HepG2 (cell line): ENCODE results near the gene PLCB1.

ENCODE experiments used
- CTCF ChIP-seq: sonication (generic); formaldehyde crosslinking; IDR thresholded peaks from 2 replicates; pipeline ENCODE4 v1.5.0; 2020; ENCODE audit warnings: mild to moderate bottlenecking, missing genetic modification reagents, moderate library complexity
- EP300 ChIP-seq, 3 experiments: sonication (generic) in 1 of 3; formaldehyde crosslinking in 1 of 3; IDR thresholded peaks; 2 replicates each; pipeline versions ENCODE4 v1.5.1 to v1.6.1; 2011 to 2020; ENCODE audit warnings: low read depth in 2 of 3, low read length in 2 of 3, borderline replicate concordance in 1 of 3, improper control_type of control experiment in 1 of 3, mild to moderate bottlenecking in 1 of 3, missing genetic modification reagents in 1 of 3, moderate library complexity in 1 of 3
- GABPA ChIP-seq, 2 experiments: IDR thresholded peaks; 2 replicates each; pipeline ENCODE4 v1.6.1; 2011 to 2016; ENCODE audit warnings: low read depth in 2 of 2, low read length in 1 of 2, missing biosample characterization in 1 of 2, missing genetic modification characterization in 1 of 2
- MXI1 ChIP-seq: IDR thresholded peaks from 3 replicates; pipeline ENCODE4 v1.6.1; 2012; ENCODE audit warnings: low read depth, low read length, inconsistent platforms, borderline replicate concordance
- PHF20 ChIP-seq: sonication (generic); formaldehyde crosslinking; IDR thresholded peaks from 2 replicates; pipeline ENCODE4 v1.5.0; 2020; ENCODE audit warnings: mild to moderate bottlenecking, missing genetic modification reagents
- POLR2A ChIP-seq, 2 experiments: IDR thresholded peaks; 2 replicates each; pipeline ENCODE4 v1.6.1; 2011; ENCODE audit warnings: low read depth in 2 of 2, low read length in 2 of 2, mild to moderate bottlenecking in 1 of 2, moderate library complexity in 1 of 2; ENCODE audit not compliant: insufficient read depth in 1 of 2
- PRDM15 ChIP-seq: sonication (generic); formaldehyde crosslinking; IDR thresholded peaks from 2 replicates; pipeline ENCODE4 v1.4.0; 2020; ENCODE audit warnings: missing genetic modification reagents
- SP2 ChIP-seq: sonication (generic); formaldehyde crosslinking; IDR thresholded peaks from 2 replicates; pipeline ENCODE4 v1.5.1; 2020; ENCODE audit warnings: mild to moderate bottlenecking, missing genetic modification reagents
- ZKSCAN8 ChIP-seq: IDR thresholded peaks from 2 replicates; pipeline ENCODE4 v1.6.1; 2016; ENCODE audit warnings: borderline replicate concordance, missing genetic modification reagents, missing compliant biosample characterization
- ZNF383 ChIP-seq: sonication (generic); formaldehyde crosslinking; IDR thresholded peaks from 2 replicates; pipeline ENCODE4 v1.4.0; 2020; ENCODE audit warnings: missing genetic modification reagents, mild to moderate bottlenecking, borderline replicate concordance

GRCh38 chr20:8858181-8858787 is 726.2 kb downstream of the PLCB1 start:
- TF ChIP-seq PRDM15 (CRISPR knock-in tag) (no peak), PHF20 (CRISPR knock-in tag) (no peak), CTCF (CRISPR knock-in tag) (no peak), MXI1 (no peak), POLR2A (IDR thresholded peaks at IDR 0.05; ENCODE audit: insufficient read depth in 1 of 2, low read depth in 2 of 2, low read length in 2 of 2) (no peak), EP300 (IDR thresholded peaks at IDR 0.05; ENCODE audit: low read depth in 2 of 2, low read length in 2 of 2) (peak in 1 of 2 experiments; percentile 41; a peak in 1 of 4 replicates), EP300 (CRISPR knock-in tag; IDR thresholded peaks at IDR 0.05; ENCODE audit: borderline replicate concordance) (no peak), ZNF383 (CRISPR knock-in tag) (0 out of 2 replicates have a peak, but pooled peaks have one; percentile 54), ZKSCAN8 (CRISPR knock-in tag) (no peak), SP2 (CRISPR knock-in tag) (no peak), GABPA (IDR thresholded peaks at IDR 0.05; ENCODE audit: low read depth, low read length) (no peak), GABPA (CRISPR knock-in tag; IDR thresholded peaks at IDR 0.05; ENCODE audit: low read depth) (peak; percentile 64)
